GM20000 (cell line): Measurements from ENCODE around the gene RNASE9.
"Not testable (repeated sequence)": the region's sequence is repeated elsewhere in the genome, so short reads cannot be mapped to it uniquely, and the experiment has no call there.

Experiments
- DNase-seq: peaks from one replicate; pipeline ENCODE4 v3.0.0; 2012; ENCODE audit warnings: low spot score
- CTCF ChIP-seq: IDR thresholded peaks from 2 replicates; pipeline ENCODE4 v1.5.1; 2012; ENCODE audit warnings: mild to moderate bottlenecking, control low read depth; ENCODE audit errors: extremely low read depth, missing control alignments

RNASE9 gene

GRCh38 chr14:20606190-20606901, 45.5 kb upstream of the RNASE9 start:
- peak; percentile 16 for TF ChIP-seq CTCF
- DNase-seq = peak; percentile 21

- DNase-seq = no peak
- TF ChIP-seq CTCF = no peak
These were observed 43.2 kb upstream of the RNASE9 start for GRCh38 chr14:20603813-20604690.

GRCh38 chr14:20602583-20602982, 41.7 kb upstream of the RNASE9 start:
- TF ChIP-seq CTCF = no peak
- DNase-seq = no peak

- TF ChIP-seq CTCF = no peak
These were observed 40.7 kb upstream of the RNASE9 start for GRCh38 chr14:20601522-20601921.

GRCh38 chr14:20597108-20597507, 36.3 kb upstream of the RNASE9 start:
- DNase-seq = no peak
- no peak for TF ChIP-seq CTCF

More at GRCh38 chr14:20601522-20601921, 40.7 kb upstream of the RNASE9 start:
- DNase-seq = no peak

GRCh38 chr14:20595726-20596125, 34.9 kb upstream of the RNASE9 start:
- DNase-seq = not testable (repeated sequence)

- no peak for DNase-seq
- no peak for TF ChIP-seq CTCF
These were observed 31.7 kb upstream of the RNASE9 start for GRCh38 chr14:20592574-20592973.
